PC-9 (cell line): Measurements from ENCODE around the gene KCNMB1. TPM values are rescaled to one million over a fixed set of nuclear protein-coding genes. Genes with fewer than 3 reads are reported as not detected.

ENCODE experiments used
- BruUV-seq: library from RNA; stranded (reverse); fragments of 400-500 nt; replicated peaks from 2 replicates; lab custom pipeline; 2021; lab: Mats Ljungman, UMichigan
- CTCF ChIA-PET: fragments of 300-600 bp; sonication (Branson Sonifier 250); formaldehyde crosslinking; loops from one replicate; lab custom pipeline; 2022; ENCODE audit warnings: antibody characterized with exemption; lab: Charles Lee
- POLR2A ChIA-PET: fragments of 300-600 bp; sonication (Branson Sonifier 250); formaldehyde crosslinking; loops from one replicate; lab custom pipeline; 2022; ENCODE audit warnings: antibody characterized with exemption; ENCODE audit not compliant: unreplicated experiment; lab: Charles Lee
- DNase-seq, 2 experiments: peaks; one replicate each; pipeline versions ENCODE4 v3.0.0 to v3.0.0-alpha.2; 2015 to 2022; ENCODE audit warnings: mixed read lengths in 1 of 2
- H2AFZ ChIP-seq: fragments of 200-600 bp; sonication (generic); 2 replicates; pipeline ENCODE4 v1.8.1; 2017; ENCODE audit warnings: antibody characterized with exemption
- H3F3A ChIP-seq: fragments of 200-600 bp; sonication (generic); 2 replicates; pipeline ENCODE4 v1.8.1; 2017; ENCODE audit warnings: antibody characterized with exemption, mild to moderate bottlenecking, low read depth; ENCODE audit not compliant: insufficient read depth
- H3K27ac ChIP-seq: fragments of 200-600 bp; sonication (generic); 2 replicates; pipeline ENCODE4 v1.6.1; 2016; ENCODE audit warnings: mixed run types
- H3K27me3 ChIP-seq: fragments of 200-600 bp; sonication (generic); 2 replicates; pipeline ENCODE4 v1.6.1; 2016; ENCODE audit warnings: low read depth, mixed run types; ENCODE audit not compliant: insufficient read depth
- H3K36me3 ChIP-seq: fragments of 200-600 bp; sonication (generic); 2 replicates; pipeline ENCODE4 v1.6.1; 2016; ENCODE audit warnings: low read depth, mixed run types
- H3K4me1 ChIP-seq: fragments of 200-600 bp; sonication (generic); replicated peaks from 2 replicates; pipeline ENCODE4 v1.6.1; 2016; ENCODE audit warnings: mixed run types; ENCODE audit not compliant: insufficient read depth
- H3K4me2 ChIP-seq: fragments of 200-600 bp; sonication (generic); 2 replicates; pipeline ENCODE4 v1.6.1; 2017; ENCODE audit warnings: mixed run types
- H3K4me3 ChIP-seq: fragments of 200-600 bp; sonication (generic); 2 replicates; pipeline ENCODE4 v1.6.1; 2016; ENCODE audit warnings: mixed run types
- H3K79me2 ChIP-seq: fragments of 200-600 bp; sonication (generic); 2 replicates; pipeline ENCODE4 v1.6.1; 2017; ENCODE audit warnings: low read depth, mixed run types
- H3K9me2 ChIP-seq: fragments of 200-600 bp; sonication (generic); 2 replicates; pipeline ENCODE4 v1.8.1; 2017; ENCODE audit warnings: mild to moderate bottlenecking; ENCODE audit not compliant: insufficient read depth
- H3K9me3 ChIP-seq: fragments of 200-600 bp; sonication (generic); 2 replicates; pipeline ENCODE4 v1.8.1; 2016; ENCODE audit warnings: low read depth; ENCODE audit not compliant: insufficient read depth
- H4K20me1 ChIP-seq: fragments of 200-600 bp; sonication (generic); 2 replicates; pipeline ENCODE4 v1.8.1; 2017; ENCODE audit not compliant: insufficient read depth
- EZH2 ChIP-seq: fragments of 200-600 bp; sonication (generic); IDR thresholded peaks from 2 replicates; pipeline ENCODE4 v1.8.0; 2017; ENCODE audit warnings: antibody characterized with exemption, low read depth
- intact Hi-C: fragments of 100-400 bp; cut with micrococcal nuclease; formaldehyde crosslinking; loops from one replicate; pipeline ENCODE4 v1.10.0; 2022; ENCODE audit not compliant: unreplicated experiment
- total RNA-seq: library from RNA; stranded (reverse); gene quantifications from 2 replicates; pipeline ENCODE4 v1.2.3, GENCODE V29; 2021
- TF ChIP-seq, protein P1 (sequence below): fragments of 200-600 bp; sonication (generic); conservative IDR thresholded peaks from 2 replicates; pipeline ENCODE4 v1.6.1; 2017; ENCODE audit warnings: mixed run types, antibody characterized with exemption, mild to moderate bottlenecking, moderate library complexity

Gene KCNMB1
- total RNA-seq, 1 experiment from 2014 or later: not detected

DNA sequence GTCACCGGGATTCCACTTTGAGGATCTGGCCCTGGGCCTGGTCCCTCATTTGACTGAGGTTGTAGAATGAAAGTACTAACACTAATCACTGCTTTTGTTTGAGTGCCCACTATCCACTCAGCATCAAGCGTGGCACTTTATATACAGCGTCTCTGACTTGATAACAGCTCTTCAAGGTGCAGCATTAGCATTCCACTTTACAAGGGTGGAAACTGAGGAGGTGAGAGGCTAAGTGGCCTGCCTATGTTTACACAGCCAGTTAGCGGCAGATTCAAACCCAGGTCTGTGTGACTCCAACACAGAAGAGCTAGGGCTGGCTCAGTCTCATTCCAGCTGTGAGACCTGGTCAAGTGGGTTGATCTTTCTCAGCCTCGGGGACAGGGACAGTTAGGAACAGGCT, 5.9 kb downstream of the KCNMB1 start:
- Histone ChIP-seq H3K9me2 (no peaks in the 10 kb centered on the region), H3K4me3 (no peak overlapping the region), H3K79me2 (no peaks in the 10 kb centered on the region), H3F3A (no peaks in the 10 kb centered on the region), H4K20me1 (no peaks in the 10 kb centered on the region), H3K27ac (no peak overlapping the region), H3K9me3 (no peaks in the 10 kb centered on the region), H3K4me2 (no peak overlapping the region), H3K4me1 (peaks cover 22% of the 10 kb centered on the region), H3K27me3 (no peaks in the 10 kb centered on the region), H2AFZ (no peak overlapping the region), H3K36me3 (no peaks in the 10 kb centered on the region)
- intact Hi-C loops: no loop called here
- DNase-seq: no peak
- ChIA-PET POLR2A (no interaction called here), CTCF (no interaction called here)
- no TSS peak for BruUV-seq
- no peak for TF ChIP-seq EZH2
- TF ChIP-seq, protein P1, sequence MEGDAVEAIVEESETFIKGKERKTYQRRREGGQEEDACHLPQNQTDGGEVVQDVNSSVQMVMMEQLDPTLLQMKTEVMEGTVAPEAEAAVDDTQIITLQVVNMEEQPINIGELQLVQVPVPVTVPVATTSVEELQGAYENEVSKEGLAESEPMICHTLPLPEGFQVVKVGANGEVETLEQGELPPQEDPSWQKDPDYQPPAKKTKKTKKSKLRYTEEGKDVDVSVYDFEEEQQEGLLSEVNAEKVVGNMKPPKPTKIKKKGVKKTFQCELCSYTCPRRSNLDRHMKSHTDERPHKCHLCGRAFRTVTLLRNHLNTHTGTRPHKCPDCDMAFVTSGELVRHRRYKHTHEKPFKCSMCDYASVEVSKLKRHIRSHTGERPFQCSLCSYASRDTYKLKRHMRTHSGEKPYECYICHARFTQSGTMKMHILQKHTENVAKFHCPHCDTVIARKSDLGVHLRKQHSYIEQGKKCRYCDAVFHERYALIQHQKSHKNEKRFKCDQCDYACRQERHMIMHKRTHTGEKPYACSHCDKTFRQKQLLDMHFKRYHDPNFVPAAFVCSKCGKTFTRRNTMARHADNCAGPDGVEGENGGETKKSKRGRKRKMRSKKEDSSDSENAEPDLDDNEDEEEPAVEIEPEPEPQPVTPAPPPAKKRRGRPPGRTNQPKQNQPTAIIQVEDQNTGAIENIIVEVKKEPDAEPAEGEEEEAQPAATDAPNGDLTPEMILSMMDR: no peak

DNA sequence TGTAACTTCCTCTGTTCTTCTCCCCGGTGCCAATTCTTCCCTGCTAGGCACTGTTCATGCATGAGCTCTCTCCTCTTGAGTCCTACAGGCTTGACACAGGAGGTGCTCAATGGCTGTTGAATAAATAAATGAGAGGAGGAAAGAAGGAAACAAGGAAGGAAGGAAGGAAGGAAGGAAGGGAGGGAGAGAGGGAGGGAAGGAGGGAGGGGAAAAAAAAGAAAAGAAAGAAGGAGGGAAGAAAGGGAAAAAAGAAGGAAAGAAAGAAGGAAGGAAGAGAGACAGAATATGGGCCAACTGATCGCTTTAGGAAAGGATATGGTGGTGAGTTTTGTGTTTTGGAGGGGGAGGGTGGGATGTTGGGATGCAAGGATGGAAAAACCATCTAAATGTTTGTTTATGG, 6.4 kb downstream of the KCNMB1 start:
- POLR2A ChIA-PET: no interaction called here
- H3K36me3 ChIP-seq: no peaks in the 10 kb centered on the region
- no peaks in the 10 kb centered on the region for H3K9me3 ChIP-seq
- BruUV-seq: no TSS peak
- no peak for DNase-seq
- TF ChIP-seq, protein P1: no peak
- TF ChIP-seq EZH2: no peak
- H3K9me2 ChIP-seq: no peaks in the 10 kb centered on the region
- intact Hi-C loops: no loop called here
- CTCF ChIA-PET: interaction anchor here (0.6 kb wide), 1 partner anchor 10 kb away, joined by 14 read pairs; no protein-coding TSS in a partner anchor
- H4K20me1 ChIP-seq: no peaks in the 10 kb centered on the region
- no peak overlapping the region for H3K4me2 ChIP-seq
- no peaks in the 10 kb centered on the region for H3K79me2 ChIP-seq
- no peaks in the 10 kb centered on the region for H3K27me3 ChIP-seq
- H3K4me1 ChIP-seq: peaks cover 22% of the 10 kb centered on the region
- no peak overlapping the region for H3K4me3 ChIP-seq
- H2AFZ ChIP-seq: no peak overlapping the region
- H3F3A ChIP-seq: no peaks in the 10 kb centered on the region
- H3K27ac ChIP-seq: no peak overlapping the region

DNA sequence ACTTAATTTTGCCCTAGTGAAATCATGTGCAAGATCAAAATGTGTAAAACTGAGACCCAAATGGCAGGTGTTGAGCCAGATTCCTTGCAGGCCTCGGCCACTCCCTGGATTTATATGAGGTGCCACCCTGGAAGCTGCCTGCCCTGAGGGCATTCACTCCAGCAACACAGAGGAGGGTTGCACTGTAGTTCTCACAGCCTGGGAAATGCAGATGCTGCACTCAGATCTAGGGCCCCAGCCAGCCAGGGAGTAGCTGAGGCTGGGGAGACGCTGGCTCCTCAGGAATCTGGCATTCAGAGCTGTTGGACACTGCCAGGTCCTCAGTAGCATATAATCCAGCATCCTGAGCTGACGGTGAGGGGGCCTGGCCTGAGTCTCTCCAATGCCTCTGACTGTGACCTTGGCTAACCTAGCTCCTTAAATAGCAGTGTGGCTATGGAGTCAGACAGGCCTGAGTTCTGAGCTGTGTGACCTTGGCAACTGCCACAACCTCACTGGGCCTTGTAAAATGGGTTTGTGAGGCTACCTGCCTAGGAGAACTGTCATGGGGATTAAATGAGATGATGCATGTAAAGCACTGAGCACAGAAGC, 8.7 kb downstream of the KCNMB1 start:
- Histone ChIP-seq H3K4me2 (no peak overlapping the region), H3K79me2 (no peaks in the 10 kb centered on the region), H4K20me1 (no peaks in the 10 kb centered on the region), H3K36me3 (no peaks in the 10 kb centered on the region), H2AFZ (no peak overlapping the region), H3K4me3 (no peak overlapping the region), H3K4me1 (peaks cover 17% of the 10 kb centered on the region), H3K27me3 (no peaks in the 10 kb centered on the region), H3K27ac (no peak overlapping the region), H3K9me2 (no peaks in the 10 kb centered on the region), H3K9me3 (no peaks in the 10 kb centered on the region), H3F3A (no peaks in the 10 kb centered on the region)
- no TSS peak for BruUV-seq
- no peak for TF ChIP-seq EZH2
- TF ChIP-seq, protein P1: no peak
- DNase-seq: peak in 1 of 2 experiments; percentile 75
- POLR2A ChIA-PET: no interaction called here
- intact Hi-C loops: no loop called here
- CTCF ChIA-PET: no interaction called here
